ENCODE data around the gene SLC12A5.

The SLC12A5 gene

DNA sequence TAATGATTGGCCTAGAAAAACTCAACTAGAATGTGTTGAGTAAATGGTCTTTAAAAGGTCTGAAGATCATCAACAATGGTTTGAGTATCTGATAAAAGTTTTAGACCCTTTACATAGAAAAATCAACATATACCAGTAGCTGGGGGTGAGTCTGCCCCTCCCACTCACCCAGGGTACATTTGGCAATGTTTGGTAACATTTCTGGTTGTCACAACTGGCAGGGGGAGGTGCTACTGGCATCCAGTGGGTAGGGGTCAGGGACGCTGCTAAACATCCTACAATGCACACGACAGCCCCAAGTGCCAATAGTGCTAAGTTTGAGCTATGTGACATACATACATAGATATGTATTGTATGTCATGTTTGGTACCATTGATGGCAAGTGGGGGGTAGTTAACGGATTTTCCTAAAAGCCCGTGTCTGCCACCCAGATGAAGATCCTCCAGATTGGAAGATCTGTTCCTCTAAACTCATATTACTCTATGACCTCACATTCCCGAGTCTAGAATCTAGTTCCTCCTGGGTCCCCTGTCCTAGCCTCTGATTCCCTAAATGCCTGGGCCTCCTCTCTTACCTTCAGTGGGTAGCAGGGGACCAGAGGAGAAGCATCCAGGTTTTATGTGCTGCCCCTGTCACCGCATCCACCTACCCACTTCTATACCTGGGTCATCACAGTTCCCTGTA, 22.9 kb upstream of the SLC12A5 start:
- H3K4me1 ChIP-seq: peaks cover 88% of the 10 kb centered on the region
- TF ChIP-seq Cebpa-rat (IDR thresholded peaks at IDR 0.05): no peak
- peaks cover 90% of the 10 kb centered on the region for H4K20me1 ChIP-seq
- H3K9me3 ChIP-seq: peaks cover 10% of the 10 kb centered on the region
- peak overlapping the region; percentile 95 for H3K4me2 ChIP-seq
- peaks cover 81% of the 10 kb centered on the region for H3K27me3 ChIP-seq
- no peak overlapping the region for H3K4me3 ChIP-seq
- H3K36me3 ChIP-seq: no peaks in the 10 kb centered on the region
- no peak overlapping the region for H3K27ac ChIP-seq
- H3K9ac ChIP-seq: no peak overlapping the region

DNA sequence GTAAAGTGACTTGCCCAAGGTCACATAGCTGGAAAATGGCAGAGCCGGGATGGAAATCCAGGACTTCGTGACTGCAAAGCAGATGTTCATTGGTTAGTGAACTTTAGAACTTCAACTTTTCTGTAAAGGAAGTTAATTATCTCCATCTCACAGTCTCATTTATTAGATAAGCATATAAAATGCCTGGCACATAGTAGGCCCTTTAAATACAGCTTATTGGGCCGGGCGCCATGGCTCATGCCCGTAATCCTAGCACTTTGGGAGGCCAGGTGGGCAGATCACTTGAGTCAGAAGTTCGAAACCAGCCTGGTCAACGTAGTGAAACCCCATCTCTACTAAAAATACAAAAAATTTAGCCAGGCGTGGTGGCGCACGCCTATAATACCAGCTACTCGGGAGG, 22.1 kb upstream of the SLC12A5 start:
- Histone ChIP-seq H3K27me3 (peaks cover 81% of the 10 kb centered on the region), H3K9ac (no peak overlapping the region), H3K9me3 (peaks cover 18% of the 10 kb centered on the region), H3K4me1 (peaks cover 83% of the 10 kb centered on the region), H3K4me2 (peak overlapping the region; percentile 95), H4K20me1 (peaks cover 91% of the 10 kb centered on the region), H3K36me3 (no peaks in the 10 kb centered on the region), H3K4me3 (no peak overlapping the region), H3K27ac (no peak overlapping the region)
- TF ChIP-seq Cebpa-rat (IDR thresholded peaks at IDR 0.05): no peak

DNA sequence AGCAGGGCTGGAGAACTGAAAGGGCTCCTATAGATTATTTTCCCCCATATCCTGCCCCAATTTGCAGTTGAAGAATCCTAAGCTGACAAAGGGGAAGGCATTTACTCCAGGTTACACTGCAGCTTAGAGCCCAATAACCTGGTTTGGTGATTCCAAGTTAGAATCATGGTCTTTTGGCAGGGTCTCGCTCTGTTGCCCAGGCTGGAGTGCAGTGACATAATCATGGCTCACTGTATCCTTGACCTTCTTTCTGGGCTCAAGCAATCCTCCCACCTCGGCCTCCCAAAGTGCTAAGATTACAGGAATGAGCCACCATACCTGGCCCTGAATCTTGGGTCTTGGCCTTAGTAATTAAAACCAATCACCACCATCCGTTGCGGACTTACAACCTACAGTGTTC, 21.3 kb upstream of the SLC12A5 start:
- Histone ChIP-seq H3K9me3 (peaks cover 23% of the 10 kb centered on the region), H4K20me1 (peaks cover 96% of the 10 kb centered on the region), H3K27ac (no peak overlapping the region), H3K4me1 (peaks cover 79% of the 10 kb centered on the region), H3K4me3 (no peak overlapping the region), H3K36me3 (no peaks in the 10 kb centered on the region), H3K9ac (no peak overlapping the region), H3K27me3 (peaks cover 87% of the 10 kb centered on the region), H3K4me2 (peak overlapping the region; percentile 73)
- no peak for TF ChIP-seq Cebpa-rat (IDR thresholded peaks at IDR 0.05)

DNA sequence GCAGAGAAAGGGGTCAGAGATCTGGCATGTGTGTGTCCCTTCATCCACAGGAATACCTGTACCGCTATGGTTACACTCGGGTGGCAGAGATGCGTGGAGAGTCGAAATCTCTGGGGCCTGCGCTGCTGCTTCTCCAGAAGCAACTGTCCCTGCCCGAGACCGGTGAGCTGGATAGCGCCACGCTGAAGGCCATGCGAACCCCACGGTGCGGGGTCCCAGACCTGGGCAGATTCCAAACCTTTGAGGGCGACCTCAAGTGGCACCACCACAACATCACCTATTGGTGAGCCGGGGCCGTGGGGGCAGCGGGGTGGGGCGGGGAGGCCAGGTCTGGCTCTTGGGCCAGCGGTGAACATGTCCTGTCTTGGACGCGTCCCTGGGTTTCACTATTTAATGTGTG, 19.2 kb upstream of the SLC12A5 start:
- no peak for TF ChIP-seq Cebpa-rat (IDR thresholded peaks at IDR 0.05)
- Histone ChIP-seq H3K27ac (no peak overlapping the region), H3K36me3 (no peaks in the 10 kb centered on the region), H3K9me3 (peaks cover 23% of the 10 kb centered on the region), H3K4me1 (peaks cover 73% of the 10 kb centered on the region), H3K27me3 (peaks cover 88% of the 10 kb centered on the region), H3K4me3 (no peak overlapping the region), H4K20me1 (peaks cover 98% of the 10 kb centered on the region), H3K9ac (no peak overlapping the region), H3K4me2 (no peak overlapping the region)

- no peak overlapping the region for H3K4me2 ChIP-seq
- peaks cover 23% of the 10 kb centered on the region for H3K9me3 ChIP-seq
- no peaks in the 10 kb centered on the region for H3K36me3 ChIP-seq
- no peak overlapping the region for H3K27ac ChIP-seq
- peaks cover 64% of the 10 kb centered on the region for H3K4me1 ChIP-seq
- H3K27me3 ChIP-seq: peaks cover 88% of the 10 kb centered on the region
- no peak for TF ChIP-seq Cebpa-rat (IDR thresholded peaks at IDR 0.05)
- 0 out of 2 replicates have a peak overlapping the region, but pooled peaks have one; percentile 11 for H3K4me3 ChIP-seq
- peaks cover 92% of the 10 kb centered on the region for H4K20me1 ChIP-seq
- H3K9ac ChIP-seq: no peak overlapping the region
Measured at GRCh38 chr20:46010491-46011391, 18.3 kb upstream of the SLC12A5 start.

DNA sequence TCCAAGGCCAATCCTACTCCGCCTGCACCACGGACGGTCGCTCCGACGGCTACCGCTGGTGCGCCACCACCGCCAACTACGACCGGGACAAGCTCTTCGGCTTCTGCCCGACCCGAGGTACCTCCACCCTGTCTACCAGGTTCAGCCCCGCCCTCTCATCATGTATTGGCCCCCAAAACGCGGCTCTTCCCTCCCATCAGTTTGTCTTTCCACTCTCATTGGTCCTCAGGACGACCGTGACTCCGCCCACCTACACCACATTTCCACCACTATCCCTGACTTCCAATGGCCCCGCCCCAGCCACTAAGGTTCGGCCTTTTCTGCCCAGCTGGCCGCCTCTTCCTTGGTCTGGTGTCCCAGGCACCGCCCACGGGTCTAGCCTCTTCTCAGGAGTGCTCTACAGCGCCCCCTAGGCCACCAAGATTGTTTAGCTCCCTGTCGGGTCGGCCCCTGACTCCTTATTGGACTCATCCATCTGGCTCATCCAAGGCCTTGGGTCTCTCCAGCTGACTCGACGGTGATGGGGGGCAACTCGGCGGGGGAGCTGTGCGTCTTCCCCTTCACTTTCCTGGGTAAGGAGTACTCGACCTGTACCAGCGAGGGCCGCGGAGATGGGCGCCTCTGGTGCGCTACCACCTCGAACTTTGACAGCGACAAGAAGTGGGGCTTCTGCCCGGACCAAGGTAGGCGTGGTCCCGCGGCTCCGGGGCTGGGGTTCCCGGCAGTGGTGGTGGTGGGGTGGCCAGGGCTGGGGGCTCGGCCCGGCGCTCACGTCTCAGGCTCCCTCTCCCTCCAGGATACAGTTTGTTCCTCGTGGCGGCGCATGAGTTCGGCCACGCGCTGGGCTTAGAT, 17.2 kb upstream of the SLC12A5 start:
- peaks cover 54% of the 10 kb centered on the region for H3K4me1 ChIP-seq
- no peak for TF ChIP-seq Cebpa-rat (IDR thresholded peaks at IDR 0.05)
- H3K27me3 ChIP-seq: peaks cover 78% of the 10 kb centered on the region
- H3K4me3 ChIP-seq: peak overlapping the region; percentile 11; the same call in 1 of the 2 replicates
- H3K36me3 ChIP-seq: no peaks in the 10 kb centered on the region
- H4K20me1 ChIP-seq: peaks cover 81% of the 10 kb centered on the region
- no peak overlapping the region for H3K27ac ChIP-seq
- H3K9ac ChIP-seq: no peak overlapping the region
- peaks cover 25% of the 10 kb centered on the region for H3K9me3 ChIP-seq
- no peak overlapping the region for H3K4me2 ChIP-seq

- peaks cover 54% of the 10 kb centered on the region for H3K4me1 ChIP-seq
- H3K4me2 ChIP-seq: no peak overlapping the region
- H3K36me3 ChIP-seq: peaks cover 7% of the 10 kb centered on the region; the same call in 1 of the 2 replicates
- no peak overlapping the region for H3K9ac ChIP-seq
- no peak overlapping the region for H3K27ac ChIP-seq
- peaks cover 70% of the 10 kb centered on the region for H4K20me1 ChIP-seq
- peaks cover 33% of the 10 kb centered on the region for H3K9me3 ChIP-seq
- TF ChIP-seq Cebpa-rat (IDR thresholded peaks at IDR 0.05): no peak
- no peak overlapping the region for H3K4me3 ChIP-seq
- peaks cover 68% of the 10 kb centered on the region for H3K27me3 ChIP-seq
Measured at GRCh38 chr20:46012921-46013320, 16.1 kb upstream of the SLC12A5 start.

- Histone ChIP-seq H3K27ac (no peak overlapping the region), H3K4me1 (peaks cover 54% of the 10 kb centered on the region), H3K9me3 (peaks cover 33% of the 10 kb centered on the region), H3K9ac (no peak overlapping the region), H3K4me2 (peak overlapping the region; percentile 82), H3K27me3 (peaks cover 64% of the 10 kb centered on the region), H4K20me1 (peaks cover 65% of the 10 kb centered on the region), H3K4me3 (no peak overlapping the region), H3K36me3 (peaks cover 7% of the 10 kb centered on the region; the same call in 1 of the 2 replicates)
- no peak for TF ChIP-seq Cebpa-rat (IDR thresholded peaks at IDR 0.05)
Measured at GRCh38 chr20:46013322-46013828, 15.6 kb upstream of the SLC12A5 start.

DNA sequence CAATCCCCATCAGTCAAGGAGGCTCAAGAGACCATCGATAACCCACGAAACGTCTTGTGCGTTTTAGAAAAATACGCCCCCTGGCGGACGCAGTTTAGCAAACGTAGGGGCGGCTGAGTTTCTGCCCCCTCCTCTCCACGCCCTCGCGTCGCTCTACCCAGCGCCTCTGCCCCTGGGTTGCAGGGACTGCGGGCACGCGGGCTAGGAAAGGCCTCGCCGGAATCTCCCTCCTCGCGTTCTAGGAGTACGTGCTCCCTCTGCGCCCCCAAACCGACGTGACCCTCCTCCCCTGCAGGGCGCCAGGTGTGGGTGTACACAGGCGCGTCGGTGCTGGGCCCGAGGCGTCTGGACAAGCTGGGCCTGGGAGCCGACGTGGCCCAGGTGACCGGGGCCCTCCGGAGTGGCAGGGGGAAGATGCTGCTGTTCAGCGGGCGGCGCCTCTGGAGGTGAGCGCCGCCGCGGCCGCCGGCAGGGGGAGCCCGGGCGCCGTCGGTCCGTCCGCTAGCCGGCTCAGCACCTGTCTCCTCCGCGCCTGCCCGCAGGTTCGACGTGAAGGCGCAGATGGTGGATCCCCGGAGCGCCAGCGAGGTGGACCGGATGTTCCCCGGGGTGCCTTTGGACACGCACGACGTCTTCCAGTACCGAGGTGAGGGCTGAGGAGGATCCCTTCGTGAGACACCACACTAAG, 15.0 kb upstream of the SLC12A5 start:
- peak overlapping the region; percentile 82 for H3K4me2 ChIP-seq
- H3K27ac ChIP-seq: no peak overlapping the region
- peaks cover 33% of the 10 kb centered on the region for H3K9me3 ChIP-seq
- H3K4me1 ChIP-seq: peaks cover 54% of the 10 kb centered on the region
- peaks cover 59% of the 10 kb centered on the region for H4K20me1 ChIP-seq
- H3K27me3 ChIP-seq: peaks cover 58% of the 10 kb centered on the region
- peak overlapping the region; percentile 46; the same call in 1 of the 2 replicates for H3K4me3 ChIP-seq
- H3K36me3 ChIP-seq: peaks cover 7% of the 10 kb centered on the region; the same call in 1 of the 2 replicates
- no peak for TF ChIP-seq Cebpa-rat (IDR thresholded peaks at IDR 0.05)
- H3K9ac ChIP-seq: no peak overlapping the region
